ENCODE data around the gene ETFRF1. TPM values are rescaled to one million over a fixed set of nuclear protein-coding genes. Genes with fewer than 3 reads are reported as not detected.

Gene ETFRF1
- total RNA-seq, 4 donors from 2014 or later = 13.8 to 43.7 (median 32.5) TPM

DNA sequence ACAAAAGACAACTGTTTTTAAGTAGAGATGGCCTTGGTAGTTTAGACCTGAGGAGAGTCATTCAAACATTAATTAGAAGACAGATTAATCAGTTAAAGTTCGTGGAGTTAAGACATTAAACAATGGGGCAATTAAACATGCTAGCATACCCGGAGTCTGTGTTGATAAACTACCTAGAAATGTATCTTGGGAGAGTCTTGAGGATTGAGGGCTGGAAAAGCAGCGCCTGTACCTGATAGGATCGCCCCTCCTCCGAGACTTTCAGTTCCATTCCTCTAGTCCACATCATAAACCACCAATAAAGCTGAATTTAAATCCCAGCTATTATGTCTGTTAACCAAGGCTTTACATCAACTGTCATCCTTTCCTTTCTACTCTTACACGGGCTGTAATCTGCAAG, 56.7 kb downstream of the ETFRF1 start:
- DNase-seq = no peak
- H3K27me3 ChIP-seq = no peaks in the 10 kb centered on the region
- H3K4me3 ChIP-seq = peak overlapping the region in 3 of 4 donors; percentile 99 to 100 (median 99)
- no peaks in the 10 kb centered on the region for H3K36me3 ChIP-seq
- H3K9me3 ChIP-seq = no peaks in the 10 kb centered on the region
- peak overlapping the region; percentile 96 to 99 (median 99) for H3K27ac ChIP-seq
- H3K4me1 ChIP-seq = peaks cover 0 to 22% (median 5%) of the 10 kb centered on the region in 4 donors
- no peak for TF ChIP-seq POLR2A (IDR thresholded peaks at IDR 0.05)
- TF ChIP-seq, protein P1, sequence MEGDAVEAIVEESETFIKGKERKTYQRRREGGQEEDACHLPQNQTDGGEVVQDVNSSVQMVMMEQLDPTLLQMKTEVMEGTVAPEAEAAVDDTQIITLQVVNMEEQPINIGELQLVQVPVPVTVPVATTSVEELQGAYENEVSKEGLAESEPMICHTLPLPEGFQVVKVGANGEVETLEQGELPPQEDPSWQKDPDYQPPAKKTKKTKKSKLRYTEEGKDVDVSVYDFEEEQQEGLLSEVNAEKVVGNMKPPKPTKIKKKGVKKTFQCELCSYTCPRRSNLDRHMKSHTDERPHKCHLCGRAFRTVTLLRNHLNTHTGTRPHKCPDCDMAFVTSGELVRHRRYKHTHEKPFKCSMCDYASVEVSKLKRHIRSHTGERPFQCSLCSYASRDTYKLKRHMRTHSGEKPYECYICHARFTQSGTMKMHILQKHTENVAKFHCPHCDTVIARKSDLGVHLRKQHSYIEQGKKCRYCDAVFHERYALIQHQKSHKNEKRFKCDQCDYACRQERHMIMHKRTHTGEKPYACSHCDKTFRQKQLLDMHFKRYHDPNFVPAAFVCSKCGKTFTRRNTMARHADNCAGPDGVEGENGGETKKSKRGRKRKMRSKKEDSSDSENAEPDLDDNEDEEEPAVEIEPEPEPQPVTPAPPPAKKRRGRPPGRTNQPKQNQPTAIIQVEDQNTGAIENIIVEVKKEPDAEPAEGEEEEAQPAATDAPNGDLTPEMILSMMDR (IDR thresholded peaks at IDR 0.05) = no peak

DNA sequence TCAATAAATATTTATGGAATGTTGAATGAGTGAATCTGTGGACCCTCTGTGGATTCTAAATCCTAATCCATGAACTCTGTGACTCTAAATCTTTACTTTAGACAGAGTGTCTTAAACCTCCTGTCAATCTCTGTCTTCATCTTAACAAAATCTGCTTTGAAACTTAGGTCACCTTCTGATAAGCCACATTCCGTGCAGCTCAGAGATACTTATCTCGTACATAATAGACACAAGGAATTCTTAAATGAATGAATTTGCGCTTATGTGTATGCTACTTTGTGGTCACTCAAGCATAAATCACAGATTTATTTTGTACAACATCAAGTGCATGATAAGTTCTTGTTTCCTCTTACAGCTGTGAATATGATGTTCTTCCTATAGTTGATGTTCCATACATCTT, 57.9 kb downstream of the ETFRF1 start:
- Histone ChIP-seq H3K4me1 (peaks cover 0 to 22% (median 5%) of the 10 kb centered on the region in 4 donors), H3K4me3 (no peak overlapping the region), H3K9me3 (no peaks in the 10 kb centered on the region), H3K36me3 (no peaks in the 10 kb centered on the region), H3K27me3 (no peaks in the 10 kb centered on the region), H3K27ac (no peak overlapping the region)
- TF ChIP-seq POLR2A (IDR thresholded peaks at IDR 0.05) = no peak
- TF ChIP-seq, protein P1 (IDR thresholded peaks at IDR 0.05) = no peak
- DNase-seq = no peak

DNA sequence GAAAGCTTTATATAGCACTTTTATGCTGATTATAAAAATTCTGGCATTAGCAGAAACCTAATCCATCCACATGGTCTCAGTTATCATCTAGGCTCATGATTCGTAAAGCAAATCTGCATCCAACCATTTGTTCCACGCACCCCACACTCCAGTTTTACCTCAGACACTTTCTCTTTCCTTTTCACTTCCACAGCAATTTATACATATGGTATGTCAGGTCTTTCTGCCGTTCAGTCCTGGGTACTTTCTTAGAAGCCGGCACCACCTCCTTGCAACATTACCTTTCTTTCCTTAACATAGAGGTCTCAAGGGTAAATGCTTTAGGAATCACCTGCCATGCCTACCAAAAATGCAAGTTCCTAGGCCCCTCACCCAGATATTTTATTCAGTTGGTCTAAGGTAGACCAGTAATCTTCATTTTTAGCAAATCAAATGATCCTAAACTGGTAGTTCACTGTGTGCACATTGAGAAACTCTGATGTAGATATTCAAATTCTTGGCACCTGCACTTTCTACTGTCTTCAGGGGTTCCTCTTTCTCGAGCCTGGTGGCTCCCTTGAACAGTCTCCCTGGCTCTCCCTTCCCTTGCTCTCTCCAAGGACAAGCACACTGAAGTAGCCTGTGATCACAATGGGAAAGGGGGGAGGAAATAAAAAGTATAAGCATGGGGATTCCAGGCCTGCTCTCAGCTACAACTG, 58.5 kb downstream of the ETFRF1 start:
- Histone ChIP-seq H3K4me1 (peaks cover 0 to 18% (median 5%) of the 10 kb centered on the region in 4 donors), H3K27ac (peak overlapping the region in 1 of 4 donors; percentile 34), H3K9me3 (no peaks in the 10 kb centered on the region), H3K36me3 (no peaks in the 10 kb centered on the region), H3K4me3 (no peak overlapping the region), H3K27me3 (no peaks in the 10 kb centered on the region)
- TF ChIP-seq POLR2A (IDR thresholded peaks at IDR 0.05) = no peak
- TF ChIP-seq, protein P1 (IDR thresholded peaks at IDR 0.05) = no peak
- no peak for DNase-seq

DNA sequence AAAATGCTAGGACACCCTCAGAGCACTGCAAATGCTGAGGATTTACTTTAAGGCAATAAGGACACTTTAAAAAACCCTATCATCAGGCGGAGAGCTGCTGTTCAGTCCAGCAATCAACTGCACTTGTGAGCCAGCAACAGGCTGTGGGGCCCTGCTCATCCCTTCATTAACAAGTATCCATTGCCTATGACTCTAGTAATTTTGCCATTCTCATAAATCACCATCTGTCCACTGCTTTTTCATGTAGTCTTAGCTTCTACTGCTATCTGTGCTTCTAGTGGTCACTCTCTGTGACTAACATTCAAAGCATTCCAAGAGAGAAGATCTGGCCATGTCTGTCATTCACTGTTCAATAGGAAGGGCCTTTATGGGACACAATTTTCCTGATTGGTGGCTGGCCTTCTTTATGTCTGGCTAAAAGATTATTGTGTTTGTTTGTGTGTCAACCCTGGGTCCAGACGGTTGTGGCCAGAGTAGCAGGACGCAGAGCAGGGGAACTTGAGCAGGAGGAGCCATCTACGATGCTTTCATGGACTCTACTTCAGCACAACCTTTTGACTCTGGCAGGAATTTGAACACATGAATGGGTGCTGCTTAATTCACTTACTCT, 59.3 kb downstream of the ETFRF1 start:
- TF ChIP-seq POLR2A (IDR thresholded peaks at IDR 0.05) = no peak
- TF ChIP-seq, protein P1 (IDR thresholded peaks at IDR 0.05) = no peak
- no peak for DNase-seq
- Histone ChIP-seq H3K9me3 (no peaks in the 10 kb centered on the region), H3K27ac (no peak overlapping the region), H3K4me3 (no peak overlapping the region), H3K36me3 (no peaks in the 10 kb centered on the region), H3K4me1 (peaks cover 0 to 11% (median 1%) of the 10 kb centered on the region in 4 donors), H3K27me3 (no peaks in the 10 kb centered on the region)

Other genes starting within 250 kb of the ETFRF1 start
- 10 to 100 TPM in 3 of 4 donors, 1 to 10 TPM in 1; 3.9 to 36.3 (median 13.7) TPM for gene BCAT1, start 246.1 kb upstream of the ETFRF1 start, total RNA-seq
- 1 to 10 TPM in 1 of 4 donors, not detected in 3; 1.7 TPM for gene DNAI7, start 77 bp upstream of the ETFRF1 start, total RNA-seq
- 10 to 100 TPM; 17.3 to 27.8 (median 23.2) TPM for gene KRAS, start 55.7 kb downstream of the ETFRF1 start, total RNA-seq